T-helper 2 cell (primary cell): ENCODE results near the gene POU4F1.

Experiments
- DNase-seq, 5 experiments: peaks; one replicate each; pipeline versions ENCODE4 v3.0.0 to v3.0.0-alpha.2; 2012 to 2022

Gene POU4F1

GRCh38 chr13:78606471-78607408 lies 3.4 kb upstream of the POU4F1 start:
- DNase-seq = no peak

- DNase-seq = no peak
Measured at GRCh38 chr13:78604782-78605611, 1.6 kb upstream of the POU4F1 start.

DNA sequence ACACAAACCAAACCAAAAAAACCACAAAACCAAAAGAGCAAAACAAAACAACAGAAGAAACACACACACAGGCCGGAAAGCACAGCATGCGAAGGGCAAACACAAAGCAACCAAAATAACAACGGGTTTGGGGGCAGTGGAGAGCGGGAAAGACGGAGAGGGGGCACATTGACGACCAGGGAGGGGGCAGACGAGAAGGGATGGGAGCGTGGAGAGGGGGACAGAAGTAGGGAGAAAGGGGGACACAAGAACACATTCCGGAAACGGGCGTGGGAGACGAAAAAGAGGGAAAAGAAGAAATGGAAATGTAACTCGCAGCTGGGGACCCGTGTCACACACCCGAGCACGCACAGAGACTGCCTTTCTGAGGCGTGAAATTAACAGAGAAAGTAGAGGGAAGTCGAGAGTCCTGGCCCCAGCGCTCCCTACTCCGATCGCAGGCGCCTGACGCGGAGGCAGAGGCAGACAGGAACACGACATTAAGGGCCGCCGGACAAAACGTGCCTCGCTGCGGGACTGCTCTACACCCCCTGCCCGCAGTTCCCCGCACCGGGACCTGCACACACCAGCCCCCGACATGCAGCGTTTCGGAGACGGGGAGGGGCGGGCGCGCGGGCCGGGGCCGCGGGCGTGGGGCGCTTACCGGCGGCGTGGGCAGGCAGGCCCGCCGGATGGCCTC lies 652 bp downstream of the POU4F1 start:
- DNase-seq = peak in 1 of 5 experiments; percentile 54

GRCh38 chr13:78601874-78602560 lies 1.3 kb downstream of the POU4F1 start:
- peak in 1 of 5 experiments; percentile 30 for DNase-seq

DNA sequence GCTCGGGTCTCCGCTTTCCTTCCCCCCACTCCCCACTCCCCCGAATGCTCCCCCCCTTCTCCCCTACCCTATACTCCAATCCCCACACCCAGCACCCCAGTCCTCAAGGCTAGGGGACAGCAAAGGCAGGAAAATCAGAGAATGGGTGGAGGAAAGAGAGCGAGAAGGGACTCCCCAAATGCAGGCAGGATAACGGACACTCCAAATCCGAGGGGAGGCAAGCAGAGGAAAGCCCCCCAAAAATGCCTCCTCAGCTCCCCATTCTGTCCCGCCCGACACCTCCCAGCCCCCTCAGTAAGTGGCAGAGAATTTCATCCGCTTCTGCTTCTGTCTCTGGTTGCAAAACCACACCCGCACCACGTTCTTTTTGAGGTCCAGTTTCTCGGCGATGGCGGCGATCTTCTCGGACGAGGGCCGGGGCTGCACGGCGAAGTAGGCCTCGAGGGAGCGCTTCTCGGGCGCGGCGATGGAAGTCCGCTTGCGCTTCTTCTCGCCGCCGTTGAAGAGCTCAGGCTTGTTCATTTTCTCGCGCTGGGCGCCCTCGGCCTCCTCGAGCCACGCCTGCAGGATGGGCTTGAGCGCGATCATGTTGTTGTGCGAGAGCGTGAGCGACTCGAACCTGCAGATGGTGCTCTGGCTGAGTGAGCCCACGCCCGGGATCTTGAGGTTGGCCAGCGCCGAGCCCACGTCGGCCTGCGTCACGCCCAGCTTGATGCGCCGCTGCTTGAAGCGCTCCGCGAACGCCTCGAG lies 2.1 kb downstream of the POU4F1 start:
- peak in 1 of 5 experiments; percentile 35 for DNase-seq

- no peak for DNase-seq
Measured at GRCh38 chr13:78600280-78600883, 3.0 kb downstream of the POU4F1 start.

- no peak for DNase-seq
Measured at GRCh38 chr13:78599645-78600279, 3.6 kb downstream of the POU4F1 start.

GRCh38 chr13:78598966-78599644 lies 4.2 kb downstream of the POU4F1 start:
- DNase-seq = no peak

DNA sequence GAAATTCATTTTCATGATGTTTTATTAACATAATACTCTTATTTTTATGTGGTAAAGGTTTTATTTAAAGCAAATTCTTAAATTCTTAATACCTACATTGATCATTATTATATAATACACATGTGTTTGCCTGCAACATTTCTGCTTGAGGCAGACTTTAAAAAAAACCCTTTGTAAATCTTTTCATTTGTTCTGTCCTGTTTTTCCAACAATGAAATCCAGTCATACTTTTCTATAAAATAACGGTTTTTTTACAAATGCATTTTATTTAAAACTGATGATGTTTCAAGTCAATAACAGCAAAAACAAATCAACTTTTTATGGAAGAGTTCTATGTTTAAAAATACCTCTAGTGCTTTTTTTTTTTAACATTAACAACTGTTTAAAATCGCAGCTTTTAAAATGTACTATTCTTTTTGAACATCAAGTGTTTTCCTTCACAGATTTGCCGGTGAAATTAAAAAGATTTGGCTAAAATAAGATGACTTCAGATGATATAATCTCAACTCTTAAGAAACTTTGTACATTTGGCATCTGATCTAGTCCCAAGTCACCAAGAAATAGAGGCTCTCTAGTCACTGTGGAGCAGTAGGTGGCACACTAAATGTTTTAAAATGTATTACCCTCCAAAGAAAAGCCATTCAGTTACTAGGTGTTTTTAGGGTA lies 5.1 kb downstream of the POU4F1 start:
- no peak for DNase-seq

- DNase-seq = no peak
Measured at GRCh38 chr13:78597602-78597932, 5.8 kb downstream of the POU4F1 start.

GRCh38 chr13:78596736-78597601 lies 6.4 kb downstream of the POU4F1 start:
- DNase-seq = no peak

DNA sequence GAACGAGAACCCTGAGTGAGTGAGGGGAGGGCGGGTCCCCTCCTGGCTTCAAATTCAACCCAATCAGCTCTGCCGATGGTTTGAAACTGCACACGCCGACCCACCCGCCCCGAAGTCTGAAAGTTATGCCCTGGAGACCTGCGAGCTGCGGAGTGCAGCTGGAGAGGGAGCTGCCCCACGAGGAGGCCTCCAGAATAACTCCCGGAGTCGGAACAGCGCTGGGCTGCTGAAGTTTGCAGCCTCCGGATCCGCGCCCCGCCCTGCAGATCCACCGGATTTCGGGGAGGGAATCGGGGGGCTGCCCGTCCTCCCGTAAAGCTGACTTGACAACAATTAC lies 7.0 kb downstream of the POU4F1 start:
- no peak for DNase-seq

DNA sequence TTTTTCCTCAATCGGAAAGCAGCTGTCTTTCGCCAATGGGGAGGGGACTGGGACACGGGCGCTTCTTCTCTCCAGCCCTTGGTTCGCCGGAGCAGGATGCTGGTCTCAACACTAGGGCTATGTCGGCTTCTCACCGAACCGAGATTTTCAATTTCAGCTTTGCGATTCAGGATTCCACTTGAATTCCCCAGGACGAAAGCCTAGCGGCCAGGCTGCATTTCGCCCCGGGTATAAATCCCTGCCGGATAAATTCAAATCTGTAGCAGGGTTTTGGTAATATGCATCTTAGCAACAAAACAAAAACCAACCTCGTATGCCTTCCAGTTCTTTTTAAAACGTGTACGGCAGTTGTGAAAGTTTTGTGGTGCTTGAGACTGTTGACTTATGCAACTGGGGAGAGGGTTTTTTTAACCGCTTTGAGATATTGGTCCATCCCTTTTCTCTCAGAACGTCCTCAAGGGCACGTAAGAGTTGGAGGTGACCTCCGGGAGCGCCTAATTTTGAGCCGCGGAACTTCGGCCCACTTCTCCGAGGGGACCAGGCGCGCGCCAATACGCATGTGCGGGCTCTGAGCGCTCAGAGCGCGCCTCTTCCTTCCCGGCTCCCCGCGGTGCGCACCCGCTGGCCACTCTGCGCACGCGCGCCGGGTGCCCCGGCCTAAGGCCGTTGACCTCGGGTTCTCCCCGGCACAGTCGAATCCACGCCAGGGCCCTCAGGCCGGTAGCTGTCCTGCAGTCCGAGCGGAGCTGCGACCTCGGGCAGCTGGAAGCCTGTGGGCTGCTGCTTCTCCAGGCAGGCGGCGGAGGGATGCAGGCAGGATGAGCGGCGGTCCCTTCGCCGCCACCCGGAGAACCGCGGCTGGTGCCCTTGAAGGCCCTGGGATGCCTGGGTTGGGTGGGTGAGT lies 7.6 kb downstream of the POU4F1 start:
- DNase-seq = no peak

GRCh38 chr13:78594456-78594975 lies 8.8 kb downstream of the POU4F1 start:
- DNase-seq = no peak

- no peak for DNase-seq
Measured at GRCh38 chr13:78593652-78594455, 9.5 kb downstream of the POU4F1 start.

DNA sequence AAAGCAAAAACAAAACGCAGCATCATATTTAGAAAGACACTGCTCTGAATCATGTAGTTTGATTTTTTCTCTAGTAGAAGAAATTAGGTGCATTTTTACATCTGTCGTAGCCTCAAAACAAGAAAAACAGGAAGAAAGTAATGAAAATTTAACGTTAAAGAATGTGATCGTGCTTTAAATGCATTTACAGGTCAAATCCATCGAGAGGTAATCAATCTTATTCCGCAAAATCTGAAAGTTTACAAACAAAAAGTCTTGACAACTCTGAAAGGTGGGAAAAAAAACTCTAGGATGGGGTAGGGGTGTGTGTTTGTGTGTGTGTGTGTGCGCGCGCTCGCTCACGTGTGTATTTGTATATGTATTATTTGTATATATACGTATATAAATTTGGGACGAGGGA lies 10.2 kb downstream of the POU4F1 start:
- DNase-seq = no peak

DNA sequence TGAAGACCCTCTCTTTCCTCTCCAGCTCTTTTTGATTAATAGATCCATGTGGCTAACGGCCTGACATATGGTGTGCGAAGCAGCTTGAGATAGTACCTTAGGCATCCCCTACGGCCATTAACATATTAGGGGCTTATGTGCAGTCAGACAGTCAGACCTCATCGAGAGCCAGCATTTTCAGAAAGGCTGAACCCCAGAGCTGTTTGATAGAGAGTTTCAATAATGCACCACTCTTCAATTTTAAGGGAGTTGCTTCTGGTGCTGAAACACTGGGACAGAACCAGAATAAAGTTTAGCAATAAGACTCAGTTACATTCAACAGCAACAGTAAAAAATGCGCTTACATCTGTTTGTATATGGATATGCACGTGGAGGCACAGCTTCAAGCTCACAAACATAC lies 10.8 kb downstream of the POU4F1 start:
- DNase-seq = no peak
